ENCODE measurements around the gene SH3BGRL. TPM values are rescaled to one million over a fixed set of nuclear protein-coding genes. Genes with fewer than 3 reads are reported as not detected.

Gene SH3BGRL
- total RNA-seq, 1 experiment from 2014 or later = 32.4 TPM

DNA sequence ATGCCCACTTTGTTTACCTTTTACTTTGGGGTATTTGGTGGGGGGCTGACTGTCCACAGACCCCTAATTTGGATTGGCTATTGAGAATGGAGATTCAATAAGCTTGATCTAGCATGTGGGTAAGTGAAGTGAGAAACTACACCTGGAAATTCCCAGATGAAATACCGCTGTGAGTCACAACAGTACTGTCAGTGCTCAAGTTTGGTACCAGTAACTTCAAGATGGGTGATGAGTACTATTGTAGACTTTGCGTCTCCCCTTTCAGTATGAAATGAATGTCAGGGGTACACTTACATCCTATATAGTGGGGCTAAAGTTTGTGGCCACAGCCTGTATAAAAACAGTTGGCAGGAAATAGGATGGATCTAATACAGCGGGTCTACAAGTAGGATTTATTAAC, 33.5 kb upstream of the SH3BGRL start:
- ChIA-PET CTCF (no interaction called here), POLR2A (no interaction called here), RAD21 (ENCODE audit: low non-redundant PET in 1 of 2, low total read pairs in 2 of 2, uncharacterized antibody in 2 of 2, unreplicated experiment in 2 of 2) (no interaction called here)
- TF ChIP-seq REST (IDR thresholded peaks at IDR 0.05; ENCODE audit: low read depth) = no peak
- no peak for TF ChIP-seq ZNF274 (IDR thresholded peaks at IDR 0.05; ENCODE audit: low read depth, low read length)
- TF ChIP-seq EGR1 (IDR thresholded peaks at IDR 0.05; ENCODE audit: low read depth) = no peak
- no peak for TF ChIP-seq POLR2A (IDR thresholded peaks at IDR 0.05; ENCODE audit: borderline replicate concordance, extremely low read depth, insufficient read depth, insufficient read length)
- no peak for TF ChIP-seq SIN3A (IDR thresholded peaks at IDR 0.05; ENCODE audit: low read depth)
- no peak for TF ChIP-seq ZFX (IDR thresholded peaks at IDR 0.05)
- TF ChIP-seq POLR2AphosphoS5 (IDR thresholded peaks at IDR 0.05; ENCODE audit: low read depth, low read length) = no peak
- no peak for TF ChIP-seq CBX3 (IDR thresholded peaks at IDR 0.05; ENCODE audit: low read depth)
- TF ChIP-seq EZH2phosphoT487 (IDR thresholded peaks at IDR 0.05; ENCODE audit: borderline replicate concordance) = no peak
- TF ChIP-seq, protein P1, sequence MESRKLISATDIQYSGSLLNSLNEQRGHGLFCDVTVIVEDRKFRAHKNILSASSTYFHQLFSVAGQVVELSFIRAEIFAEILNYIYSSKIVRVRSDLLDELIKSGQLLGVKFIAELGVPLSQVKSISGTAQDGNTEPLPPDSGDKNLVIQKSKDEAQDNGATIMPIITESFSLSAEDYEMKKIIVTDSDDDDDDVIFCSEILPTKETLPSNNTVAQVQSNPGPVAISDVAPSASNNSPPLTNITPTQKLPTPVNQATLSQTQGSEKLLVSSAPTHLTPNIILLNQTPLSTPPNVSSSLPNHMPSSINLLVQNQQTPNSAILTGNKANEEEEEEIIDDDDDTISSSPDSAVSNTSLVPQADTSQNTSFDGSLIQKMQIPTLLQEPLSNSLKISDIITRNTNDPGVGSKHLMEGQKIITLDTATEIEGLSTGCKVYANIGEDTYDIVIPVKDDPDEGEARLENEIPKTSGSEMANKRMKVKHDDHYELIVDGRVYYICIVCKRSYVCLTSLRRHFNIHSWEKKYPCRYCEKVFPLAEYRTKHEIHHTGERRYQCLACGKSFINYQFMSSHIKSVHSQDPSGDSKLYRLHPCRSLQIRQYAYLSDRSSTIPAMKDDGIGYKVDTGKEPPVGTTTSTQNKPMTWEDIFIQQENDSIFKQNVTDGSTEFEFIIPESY (IDR thresholded peaks at IDR 0.05; ENCODE audit: extremely low read depth, insufficient replicate concordance, low read length) = no peak
- TF ChIP-seq JUND (IDR thresholded peaks at IDR 0.05) = no peak
- no peak for TF ChIP-seq SP1 (IDR thresholded peaks at IDR 0.05; ENCODE audit: low read depth)
- Histone ChIP-seq H3K9me2 (ENCODE audit: insufficient read depth) (no peaks in the 10 kb centered on the region), H3K4me3 (replicated peaks in 1 of 2; ENCODE audit: low read depth in 1 of 2, low read length in 2 of 2) (no peak overlapping the region), H4K20me1 (ENCODE audit: insufficient read depth) (no peaks in the 10 kb centered on the region), H3K9me3 (ENCODE audit: control insufficient read depth in 1 of 2, insufficient read depth in 1 of 2, low read depth in 1 of 2, low read length in 2 of 2) (no peaks in the 10 kb centered on the region), H3K36me3 (ENCODE audit: control insufficient read depth in 1 of 2, insufficient read depth in 2 of 2, low read length in 2 of 2) (no peaks in the 10 kb centered on the region), H3K9ac (ENCODE audit: low read length) (no peak overlapping the region), H3K4me1 (ENCODE audit: control insufficient read depth in 1 of 2, insufficient read depth in 2 of 2, low read length in 2 of 2) (no peaks in the 10 kb centered on the region), H3K27ac (ENCODE audit: low read depth, low read length) (no peak overlapping the region), H3K27me3 (ENCODE audit: insufficient read depth, low read length) (no peaks in the 10 kb centered on the region), H2AFZ (ENCODE audit: low read depth, low read length, poor library complexity, severe bottlenecking) (no peak overlapping the region), H3K79me2 (ENCODE audit: insufficient read depth, low read length) (no peaks in the 10 kb centered on the region), H3K4me2 (ENCODE audit: low read length) (no peak overlapping the region)
- ATAC-seq (no peak), DNase-seq (ENCODE audit: low read depth, low spot score) (no peak)
- BruUV-seq (replicated peaks) = no TSS peak
- intact Hi-C loops (cut with micrococcal nuclease) = no loop called here
